Natural killer cell treated with Interleukin-12 subunit alpha and Interleukin-12 subunit beta and Interleukin-15 and Interleukin-18, amount 100 ng/mL, for 72 hours (primary cell): Measurements from ENCODE around the gene GLYATL1B. TPM values are rescaled to one million over a fixed set of nuclear protein-coding genes. Genes with fewer than 3 reads are reported as not detected.
A peak's percentile ranks its signal among the peaks of the same experiment; 100 is the strongest.
"Not testable (repeated sequence)": the region's sequence is repeated elsewhere in the genome, so short reads cannot be mapped to it uniquely, and the experiment has no call there.

Experiments
- ATAC-seq, 2 donors: fragments of 150-1000 bp; cut with Tn5 transposase in 1 of 2; sonication (Bioruptor Pico), chemical (Tn5 transposase) in 1 of 2; 2 replicates each; pipeline ENCODE4 v1.10.0; 2021
- DNase-seq: peaks from one replicate; pipeline ENCODE4 v3.0.0; 2022; ENCODE audit warnings: low spot score
- H3K27ac Mint-ChIP-seq, 2 donors: 1 replicate in 1 of 2; 2 replicates in 1 of 2; pipeline ENCODE4 v1.8.0; 2022; ENCODE audit warnings: mixed read lengths in 2 of 2, mild to moderate bottlenecking in 1 of 2, moderate library complexity in 1 of 2
- H3K27me3 Mint-ChIP-seq, 2 donors: 1 replicate in 1 of 2; 2 replicates in 1 of 2; pipeline ENCODE4 v1.8.0; 2022; ENCODE audit warnings: mixed read lengths in 2 of 2
- H3K36me3 Mint-ChIP-seq: one replicate; pipeline ENCODE4 v1.8.0; 2022; ENCODE audit warnings: mixed read lengths
- H3K4me1 Mint-ChIP-seq, 2 donors: 1 replicate in 1 of 2; 2 replicates in 1 of 2; pipeline ENCODE4 v1.8.0; 2022; ENCODE audit warnings: low read depth in 2 of 2, mixed read lengths in 2 of 2, mild to moderate bottlenecking in 1 of 2
- H3K4me3 Mint-ChIP-seq: one replicate; pipeline ENCODE4 v1.8.0; 2022; ENCODE audit warnings: mixed read lengths
- H3K9me3 Mint-ChIP-seq: 2 replicates; pipeline ENCODE4 v1.8.0; 2022; ENCODE audit warnings: mixed read lengths
- total RNA-seq, 2 donors: library from RNA; stranded (reverse); gene quantifications; one replicate each; pipeline ENCODE4 v1.2.3, GENCODE V29; 2022

GLYATL1B gene
- total RNA-seq, 2 donors from 2014 or later = not detected

DNA sequence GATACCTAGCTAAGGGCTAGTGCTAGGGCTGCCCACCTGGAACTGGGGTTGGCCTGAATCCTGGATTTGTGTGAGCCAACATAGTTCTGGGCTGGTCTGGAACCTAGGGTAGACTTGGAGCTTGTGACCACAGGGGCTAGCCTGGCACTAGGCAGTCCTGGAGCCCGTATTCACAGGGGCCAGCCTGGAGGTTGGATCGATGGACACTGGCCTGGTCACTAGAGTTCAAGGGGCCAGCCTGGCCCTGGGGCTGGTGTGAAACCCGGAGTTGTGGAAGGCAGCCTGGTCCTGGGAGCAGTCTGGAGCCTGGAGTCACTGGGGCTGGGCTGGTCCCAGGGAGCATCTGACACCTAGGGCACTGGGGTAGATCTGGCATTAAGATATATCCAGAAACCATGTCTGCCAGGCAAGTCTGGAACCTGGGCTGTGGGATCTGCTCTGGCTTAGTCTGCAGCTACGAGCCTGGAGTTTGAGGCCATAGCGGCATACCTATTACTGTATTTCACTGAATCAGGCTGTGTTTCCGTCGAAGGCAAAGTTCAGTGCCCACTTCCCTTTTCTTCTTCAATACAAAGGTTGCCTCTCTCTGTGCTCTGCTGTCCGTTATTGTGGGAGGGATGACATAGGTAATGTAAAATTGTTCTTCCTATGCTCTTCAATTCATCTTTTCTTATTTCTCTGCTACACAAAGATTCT is 9.1 kb upstream of the GLYATL1B start:
- DNase-seq = no peak
- Mint-ChIP-seq H3K27ac (no peak overlapping the region), H3K27me3 (peaks cover 25 to 45% of the 10 kb centered on the region in 2 donors)

DNA sequence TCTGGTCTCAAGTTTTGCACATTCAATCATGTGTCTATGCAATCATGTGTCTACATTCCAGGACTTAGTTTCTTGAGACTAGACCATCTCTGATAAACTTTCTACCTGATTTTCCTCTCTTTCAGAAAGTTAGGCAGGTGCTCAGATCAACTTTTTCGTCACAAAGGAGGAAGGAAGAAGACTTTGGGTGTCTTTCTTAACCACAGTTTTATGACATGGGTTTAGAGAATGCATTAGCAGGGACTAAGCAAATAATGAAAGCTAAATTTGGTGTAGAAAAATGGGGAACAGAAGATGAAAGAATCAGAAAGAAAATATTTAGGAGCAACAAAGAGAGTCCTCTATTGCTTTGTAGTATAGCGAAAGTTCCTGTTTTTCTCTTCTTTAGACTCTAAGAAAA is 7.7 kb upstream of the GLYATL1B start:
- Mint-ChIP-seq H3K4me3 (no peak overlapping the region), H3K36me3 (no peaks in the 10 kb centered on the region), H3K27me3 (peaks cover 14 to 32% of the 10 kb centered on the region in 2 donors), H3K27ac (no peak overlapping the region), H3K9me3 (no peaks in the 10 kb centered on the region), H3K4me1 (no peaks in the 10 kb centered on the region)
- ATAC-seq (no peak), DNase-seq (no peak)

More for the DNA sequence above, 9.1 kb upstream of the GLYATL1B start:
- Mint-ChIP-seq H3K4me1 (no peaks in the 10 kb centered on the region), H3K4me3 (no peak overlapping the region), H3K36me3 (no peaks in the 10 kb centered on the region), H3K9me3 (no peaks in the 10 kb centered on the region)
- ATAC-seq = peak; percentile 28 to 48

DNA sequence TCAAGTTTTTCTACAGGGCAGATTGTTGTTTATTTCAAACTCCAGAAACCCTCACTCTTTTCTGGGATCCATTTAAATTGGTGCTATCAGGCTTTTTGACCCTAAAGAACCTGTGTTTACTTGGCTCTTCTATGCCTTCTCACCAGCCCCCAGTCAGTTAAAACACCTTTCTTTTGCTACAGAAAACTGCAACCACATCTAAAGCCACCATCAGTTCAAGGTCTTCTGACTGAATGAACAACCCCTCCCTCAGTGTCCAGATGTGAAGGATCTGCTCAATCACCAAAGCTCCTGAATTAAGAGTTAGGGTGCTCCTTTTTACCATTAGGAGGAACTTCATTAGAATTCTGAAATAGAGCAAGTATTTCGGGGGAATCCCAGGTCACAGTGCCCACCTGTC is 7.0 kb upstream of the GLYATL1B start:
- Mint-ChIP-seq H3K36me3 (no peaks in the 10 kb centered on the region), H3K27ac (no peak overlapping the region), H3K4me1 (no peaks in the 10 kb centered on the region), H3K27me3 (peaks cover 17 to 32% of the 10 kb centered on the region in 2 donors), H3K4me3 (no peak overlapping the region), H3K9me3 (no peaks in the 10 kb centered on the region)
- DNase-seq (no peak), ATAC-seq (no peak)

DNA sequence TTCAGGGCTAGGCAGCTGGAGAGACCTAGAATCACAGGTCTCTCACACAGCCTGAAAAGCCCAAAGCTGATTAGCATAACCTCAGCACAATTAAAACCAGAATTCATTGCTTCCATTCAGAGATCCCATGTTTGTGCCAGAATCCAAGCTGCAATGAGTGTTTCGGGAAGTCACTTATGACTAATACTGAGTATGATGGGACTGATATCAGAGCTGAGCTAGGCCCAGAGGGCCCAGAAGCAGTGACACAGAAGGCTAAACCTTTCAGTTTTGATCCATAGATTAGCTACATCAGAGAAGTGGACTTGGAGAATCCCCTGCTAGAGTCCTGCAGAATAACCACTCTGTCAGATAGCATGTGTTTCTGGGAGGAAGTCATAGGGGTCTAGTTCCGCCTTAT is 5.7 kb upstream of the GLYATL1B start:
- H3K36me3 Mint-ChIP-seq, H3K4me1 Mint-ChIP-seq, H3K9me3 Mint-ChIP-seq, H3K27ac Mint-ChIP-seq, DNase-seq, H3K4me3 Mint-ChIP-seq: not testable (repeated sequence)
- peaks cover 11 to 27% of the 10 kb centered on the region in 2 donors for H3K27me3 Mint-ChIP-seq
- ATAC-seq = peak in 1 of 2 donors; percentile 6

DNA sequence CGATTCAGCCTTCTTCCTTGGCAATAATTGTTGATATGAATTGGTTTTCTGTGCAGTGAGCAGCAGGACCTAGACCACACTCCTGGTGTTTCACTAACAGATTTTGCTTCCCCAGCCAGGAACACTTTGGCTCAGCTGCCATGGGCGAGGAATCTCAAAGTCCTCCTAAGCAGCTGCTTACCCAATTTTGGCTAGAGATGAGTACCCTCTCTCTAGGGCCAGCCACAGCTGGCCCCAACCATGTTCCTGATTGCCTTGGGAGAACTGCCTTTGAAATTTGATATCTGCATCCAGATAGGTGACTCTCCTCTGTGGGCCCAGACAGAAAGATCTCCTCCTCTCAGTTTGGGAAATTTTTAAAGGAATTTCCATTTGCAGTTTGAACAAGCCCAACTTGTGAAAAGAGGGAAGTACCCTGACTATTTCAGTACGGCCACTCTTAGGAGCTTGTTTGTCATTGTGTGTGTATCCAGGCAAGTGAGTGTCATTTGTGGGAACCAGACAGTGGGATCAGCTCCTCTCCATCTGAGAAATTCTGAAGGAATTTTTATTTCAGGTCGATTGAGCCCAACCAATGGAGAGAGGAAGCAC is 4.6 kb upstream of the GLYATL1B start:
- not testable (repeated sequence) for H3K9me3 Mint-ChIP-seq, H3K4me3 Mint-ChIP-seq, ATAC-seq, H3K27ac Mint-ChIP-seq, DNase-seq, H3K4me1 Mint-ChIP-seq, H3K36me3 Mint-ChIP-seq
- peaks cover 11 to 24% of the 10 kb centered on the region in 2 donors for H3K27me3 Mint-ChIP-seq

DNA sequence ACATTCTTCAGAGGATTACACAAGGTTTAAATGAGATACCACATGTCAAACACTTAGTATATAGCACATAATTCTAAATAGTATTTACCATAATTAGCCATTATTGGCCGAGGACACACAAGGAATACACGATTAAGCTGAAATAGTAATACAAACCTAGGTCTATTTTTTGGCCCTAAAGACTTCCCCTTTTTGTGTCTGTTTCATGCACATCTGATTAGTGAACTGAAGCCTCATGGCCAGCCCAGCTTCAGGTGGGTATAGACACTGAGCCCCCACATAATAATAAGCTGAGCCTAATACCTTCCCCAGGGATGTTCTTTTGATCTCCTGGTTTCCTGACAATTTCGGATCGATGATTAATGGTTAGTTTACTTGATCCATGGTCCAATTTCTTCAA is 2.1 kb downstream of the GLYATL1B start:
- H3K27ac Mint-ChIP-seq = no peak overlapping the region
- H3K9me3 Mint-ChIP-seq = no peaks in the 10 kb centered on the region
- H3K27me3 Mint-ChIP-seq = peaks cover 20 to 49% of the 10 kb centered on the region in 2 donors

DNA sequence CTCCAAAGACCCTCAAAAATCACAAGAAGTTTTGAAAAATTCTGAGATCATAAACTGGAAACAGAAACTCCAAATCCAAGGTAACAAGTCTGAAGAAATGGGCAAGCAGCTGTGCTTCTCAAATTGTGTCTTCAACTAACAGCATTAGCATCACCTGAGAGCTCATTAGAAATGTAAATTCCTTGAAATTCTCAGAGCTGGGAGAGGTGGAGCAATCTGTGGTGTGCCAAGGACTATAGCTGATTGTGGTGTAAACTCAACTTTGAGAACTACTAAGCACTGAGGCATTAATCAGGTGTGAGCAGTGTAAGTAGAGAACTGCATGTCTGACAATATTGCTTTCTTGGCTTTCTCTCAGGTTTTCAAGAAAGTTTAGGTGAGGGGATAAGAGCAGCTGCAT is 7.5 kb downstream of the GLYATL1B start:
- H3K9me3 Mint-ChIP-seq, DNase-seq, H3K4me1 Mint-ChIP-seq, ATAC-seq, H3K4me3 Mint-ChIP-seq, H3K36me3 Mint-ChIP-seq, H3K27ac Mint-ChIP-seq: not testable (repeated sequence)
- peaks cover 16 to 46% of the 10 kb centered on the region in 2 donors for H3K27me3 Mint-ChIP-seq

More for the DNA sequence above, 2.1 kb downstream of the GLYATL1B start:
- H3K36me3 Mint-ChIP-seq = no peaks in the 10 kb centered on the region
- H3K4me3 Mint-ChIP-seq = no peak overlapping the region
- DNase-seq (no peak), ATAC-seq (no peak)
- H3K4me1 Mint-ChIP-seq = no peaks in the 10 kb centered on the region

DNA sequence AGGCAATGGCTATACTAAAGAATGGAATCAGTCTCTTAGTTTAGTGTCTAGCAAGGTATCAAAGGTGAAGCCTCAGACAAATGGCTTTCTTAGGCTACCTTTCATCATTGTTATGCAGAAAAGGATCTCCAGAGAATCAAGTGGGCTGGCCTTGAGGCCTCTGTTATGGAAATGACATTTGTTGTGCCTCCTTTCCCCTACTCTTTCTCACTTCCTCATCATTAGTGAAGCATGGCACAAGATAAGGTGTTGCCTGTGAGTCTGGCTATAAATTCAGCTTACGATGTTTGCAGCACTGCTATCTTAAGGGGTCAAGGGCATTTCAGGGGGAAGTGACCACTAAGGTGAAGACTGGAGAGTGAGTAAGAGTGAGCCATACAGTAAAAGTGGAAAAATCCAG is 9.1 kb downstream of the GLYATL1B start:
- H3K9me3 Mint-ChIP-seq, H3K4me1 Mint-ChIP-seq, H3K4me3 Mint-ChIP-seq, ATAC-seq, H3K27ac Mint-ChIP-seq, DNase-seq, H3K36me3 Mint-ChIP-seq: not testable (repeated sequence)
- peaks cover 20 to 51% of the 10 kb centered on the region in 2 donors for H3K27me3 Mint-ChIP-seq

DNA sequence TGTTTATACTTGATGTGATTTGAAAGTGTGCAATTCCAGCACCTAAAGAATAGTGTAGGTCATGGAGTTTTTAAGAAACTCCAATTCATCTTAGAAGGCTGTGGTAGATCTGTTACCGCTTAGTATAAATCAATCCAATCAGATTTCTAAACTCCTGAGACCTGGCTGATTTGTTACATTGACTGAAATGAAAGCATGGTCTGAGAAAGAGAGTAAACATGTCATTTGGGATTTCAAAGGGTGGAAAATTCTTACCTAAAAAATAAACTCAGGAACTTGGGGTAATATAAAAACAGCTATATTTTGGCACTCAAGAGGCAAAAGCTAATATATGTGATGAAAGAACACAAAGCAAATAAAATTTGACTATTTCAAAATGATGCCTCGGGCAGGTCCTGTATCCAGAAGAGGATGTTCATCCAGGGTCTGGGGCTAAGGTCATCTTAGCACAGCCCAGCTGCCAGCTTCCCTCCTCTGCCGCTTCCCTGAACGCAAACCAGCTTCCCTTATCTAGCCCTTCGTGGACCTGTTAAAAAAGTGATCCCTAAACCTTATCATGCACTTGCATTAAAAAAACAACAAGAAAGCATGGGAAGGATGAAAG is 10.0 kb downstream of the GLYATL1B start:
- not testable (repeated sequence) for H3K4me1 Mint-ChIP-seq, DNase-seq, H3K9me3 Mint-ChIP-seq, H3K27ac Mint-ChIP-seq, H3K4me3 Mint-ChIP-seq, H3K36me3 Mint-ChIP-seq, ATAC-seq
- H3K27me3 Mint-ChIP-seq = peaks cover 21 to 51% of the 10 kb centered on the region in 2 donors

DNA sequence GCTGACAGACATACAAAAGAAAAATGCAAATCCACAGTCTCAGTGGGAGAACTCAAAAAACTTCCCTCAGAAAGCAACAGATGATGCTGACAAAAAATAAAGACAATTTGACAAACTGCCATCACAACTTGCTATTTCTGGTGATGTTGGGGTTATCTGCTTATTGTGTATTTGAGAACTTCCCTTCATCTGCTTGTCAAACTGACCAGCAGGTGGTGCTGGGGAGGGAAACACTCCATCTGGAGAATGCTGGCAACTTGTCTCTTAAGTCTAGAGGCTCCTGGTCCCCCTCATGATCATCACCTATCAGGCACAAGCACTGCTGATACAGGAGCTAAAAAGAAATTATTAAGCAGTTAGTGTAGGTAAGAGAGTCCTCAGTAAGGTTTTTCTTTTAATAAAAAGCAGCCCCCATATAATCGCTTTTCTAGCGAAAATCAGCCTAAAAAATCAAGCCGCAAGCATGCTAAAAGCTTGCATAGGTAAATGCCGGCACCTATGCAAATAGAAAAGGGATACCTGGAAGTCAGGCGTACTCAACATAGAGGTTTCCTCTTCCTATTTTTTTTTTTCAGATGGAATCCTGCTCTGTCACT is 11.1 kb downstream of the GLYATL1B start:
- DNase-seq (no peak), ATAC-seq (no peak)
- no peaks in the 10 kb centered on the region for H3K36me3 Mint-ChIP-seq
- H3K4me3 Mint-ChIP-seq = no peak overlapping the region
- H3K9me3 Mint-ChIP-seq = no peaks in the 10 kb centered on the region
- no peak overlapping the region for H3K27ac Mint-ChIP-seq
- H3K4me1 Mint-ChIP-seq = peaks cover 0 to 7% of the 10 kb centered on the region in 2 donors
- H3K27me3 Mint-ChIP-seq = peaks cover 22 to 45% of the 10 kb centered on the region in 2 donors

DNA sequence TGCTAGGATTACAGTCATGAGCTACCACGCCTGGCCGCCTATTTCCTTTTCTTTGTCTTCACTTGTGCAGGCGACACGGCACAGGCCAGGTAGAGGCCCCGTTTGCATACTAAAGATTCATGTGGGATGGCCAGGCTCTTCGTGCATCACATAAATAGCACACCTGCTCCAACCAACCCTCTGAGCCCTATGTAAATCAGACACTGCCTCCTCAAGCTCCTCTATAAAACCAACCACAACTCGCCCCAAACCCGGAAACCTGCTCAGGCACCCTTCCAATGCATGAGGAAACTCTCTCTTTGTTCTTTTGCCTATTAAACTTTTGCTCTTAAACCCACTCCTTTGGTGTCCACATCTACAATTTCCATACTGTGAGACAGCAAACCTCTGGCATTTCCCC is 11.8 kb downstream of the GLYATL1B start:
- H3K27me3 Mint-ChIP-seq = peaks cover 21 to 39% of the 10 kb centered on the region in 2 donors
- not testable (repeated sequence) for H3K36me3 Mint-ChIP-seq, H3K4me1 Mint-ChIP-seq, H3K27ac Mint-ChIP-seq, DNase-seq, H3K4me3 Mint-ChIP-seq, ATAC-seq, H3K9me3 Mint-ChIP-seq

DNA sequence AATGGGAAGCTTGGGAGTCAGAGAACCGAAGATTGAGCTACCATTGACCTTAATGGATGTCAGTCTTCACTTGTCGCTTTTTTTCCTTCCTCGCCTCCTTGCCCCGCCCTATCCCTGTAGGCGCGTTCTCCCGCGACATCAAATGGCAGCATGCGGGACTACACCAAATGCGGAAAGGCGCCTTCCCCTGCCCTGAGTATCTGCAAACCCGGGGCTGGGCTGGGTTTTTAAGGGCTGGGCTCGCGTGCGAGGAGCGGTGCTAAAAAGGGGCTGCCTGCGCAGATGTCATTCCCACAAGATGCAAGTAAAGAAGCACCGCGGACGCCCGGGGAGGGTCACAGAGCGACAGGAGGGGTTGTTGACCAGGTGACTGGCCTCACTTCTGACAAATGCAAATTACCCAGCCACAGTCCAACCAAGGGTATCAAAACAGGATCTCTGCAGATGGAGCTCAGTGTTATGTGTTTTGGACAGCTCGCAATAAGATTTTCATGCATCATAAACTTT is 16.2 kb downstream of the GLYATL1B start:
- H3K9me3 Mint-ChIP-seq = no peaks in the 10 kb centered on the region
- peaks cover 34 to 35% of the 10 kb centered on the region in 2 donors for H3K27me3 Mint-ChIP-seq
- peak overlapping the region; percentile 58 for H3K4me3 Mint-ChIP-seq
- H3K36me3 Mint-ChIP-seq = no peaks in the 10 kb centered on the region
- H3K27ac Mint-ChIP-seq = no peak overlapping the region
- ATAC-seq (peak; percentile 41 to 52), DNase-seq (no peak)
- peaks cover 15 to 22% of the 10 kb centered on the region in 2 donors for H3K4me1 Mint-ChIP-seq

DNA sequence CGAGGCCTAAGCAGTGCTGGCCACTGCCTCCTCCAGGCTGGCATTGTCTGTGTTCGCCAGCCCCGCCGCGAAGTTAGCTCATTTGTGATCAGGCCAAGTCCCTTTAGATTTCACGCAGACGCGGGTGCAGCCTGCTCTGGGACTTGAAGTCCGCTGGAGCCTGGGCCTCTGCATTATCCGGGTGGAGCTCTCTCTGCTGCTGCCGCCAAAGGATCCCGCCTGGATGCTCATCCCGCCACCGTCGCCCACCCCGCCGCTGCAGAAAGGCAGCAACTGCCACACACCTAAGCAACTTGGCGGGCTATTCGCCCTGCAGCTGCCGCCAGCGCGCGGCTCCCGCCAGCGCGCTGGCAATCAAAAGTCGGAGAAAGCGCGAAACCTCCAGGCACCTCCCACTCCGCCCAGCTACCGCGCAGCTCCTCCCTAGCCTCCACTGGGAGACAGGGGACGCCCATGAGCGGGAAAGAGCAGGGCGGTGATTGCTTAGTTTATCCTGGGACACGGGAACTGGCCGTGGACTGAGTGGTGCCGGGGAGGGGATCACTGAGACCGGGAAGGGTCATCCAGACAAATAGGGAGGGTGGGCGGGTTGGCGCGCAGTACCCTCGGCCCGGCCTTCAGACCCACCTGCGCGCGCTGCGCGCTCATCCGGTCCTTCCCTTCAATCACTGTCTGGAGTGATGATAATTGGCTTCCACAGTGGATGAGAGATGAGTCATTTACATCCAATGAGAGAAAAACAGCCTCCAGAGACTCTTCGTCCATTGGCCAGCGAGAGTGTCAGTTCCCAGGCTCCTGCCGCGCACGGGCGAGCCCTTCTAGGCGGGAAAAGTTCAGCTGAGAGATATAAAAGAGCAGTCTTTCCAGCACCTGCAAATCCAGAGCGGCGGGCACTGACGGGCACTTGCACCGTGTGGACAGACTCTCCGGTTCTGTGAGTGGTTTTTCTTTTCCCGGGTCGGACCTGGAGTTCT is 20.5 kb downstream of the GLYATL1B start, which contains the start of gene FAM111B:
FAM111B (plus strand) TSS at position 875 of the 974 bp plus-strand sequence. CDS start 2,389 bp downstream, outside the sequence.
- peak; percentile 93 to 94 for ATAC-seq
- Mint-ChIP-seq H3K27ac (peak within 1 kb of the TSS; percentile 53 to 75), H3K9me3 (no peaks in the 10 kb centered on the region), H3K4me3 (peak within 1 kb of the TSS; percentile 90), H3K36me3 (no peaks in the 10 kb centered on the region), H3K4me1 (peaks cover 24 to 27% of the 10 kb centered on the region in 2 donors), H3K27me3 (peaks cover 0 to 18% of the 10 kb centered on the region in 2 donors)
- peak; percentile 75 for DNase-seq
